Endothelial cell (in vitro differentiated cells): Measurements from ENCODE around the gene PRR13. TPM values are rescaled to one million over a fixed set of nuclear protein-coding genes. Genes with fewer than 3 reads are reported as not detected.
A peak's percentile ranks its signal among the peaks of the same experiment; 100 is the strongest.
"Not testable (repeated sequence)": the region's sequence is repeated elsewhere in the genome, so short reads cannot be mapped to it uniquely, and the experiment has no call there.

Source experiments
- DNase-seq: peaks from one replicate; pipeline ENCODE4 v3.0.0; 2021; ENCODE audit warnings: low spot score
- H3K27ac Mint-ChIP-seq: one replicate; pipeline ENCODE4 v1.8.0; 2021; ENCODE audit warnings: mixed read lengths, inconsistent platforms; ENCODE audit not compliant: unreplicated experiment
- H3K27me3 Mint-ChIP-seq: one replicate; pipeline ENCODE4 v1.8.0; 2021; ENCODE audit warnings: mild to moderate bottlenecking, moderate library complexity, mixed read lengths, inconsistent platforms; ENCODE audit not compliant: unreplicated experiment
- H3K36me3 Mint-ChIP-seq: one replicate; pipeline ENCODE4 v1.8.0; 2021; ENCODE audit warnings: mild to moderate bottlenecking, low read depth, mixed read lengths, inconsistent platforms; ENCODE audit not compliant: unreplicated experiment
- H3K4me1 Mint-ChIP-seq: one replicate; pipeline ENCODE4 v1.8.0; 2021; ENCODE audit warnings: mild to moderate bottlenecking, mixed read lengths, inconsistent platforms; ENCODE audit not compliant: unreplicated experiment
- H3K4me3 Mint-ChIP-seq: one replicate; pipeline ENCODE4 v1.8.0; 2021; ENCODE audit warnings: mild to moderate bottlenecking, mixed read lengths, inconsistent platforms; ENCODE audit not compliant: unreplicated experiment
- H3K9me3 Mint-ChIP-seq: one replicate; pipeline ENCODE4 v1.8.0; 2021; ENCODE audit warnings: mixed read lengths, inconsistent platforms; ENCODE audit not compliant: unreplicated experiment
- total RNA-seq: library from RNA; stranded (reverse); fragmentation: NEBNext Ultra II Directional; extraction: Animal tissue kit (Norgen Biotek cat#: 25700); gene quantifications from one replicate; pipeline ENCODE4 v1.2.1, GENCODE V29; 2021; ENCODE audit not compliant: unreplicated experiment
- TF ChIP-seq, protein P1 (sequence below): fragments of 200-600 bp; sonication (generic); IDR thresholded peaks from one replicate; pipeline ENCODE4 v1.5.0; 2021; ENCODE audit warnings: antibody characterized with exemption; ENCODE audit not compliant: unreplicated experiment

PRR13 gene
- total RNA-seq, 1 donor from 2014 or later = 131 TPM

DNA sequence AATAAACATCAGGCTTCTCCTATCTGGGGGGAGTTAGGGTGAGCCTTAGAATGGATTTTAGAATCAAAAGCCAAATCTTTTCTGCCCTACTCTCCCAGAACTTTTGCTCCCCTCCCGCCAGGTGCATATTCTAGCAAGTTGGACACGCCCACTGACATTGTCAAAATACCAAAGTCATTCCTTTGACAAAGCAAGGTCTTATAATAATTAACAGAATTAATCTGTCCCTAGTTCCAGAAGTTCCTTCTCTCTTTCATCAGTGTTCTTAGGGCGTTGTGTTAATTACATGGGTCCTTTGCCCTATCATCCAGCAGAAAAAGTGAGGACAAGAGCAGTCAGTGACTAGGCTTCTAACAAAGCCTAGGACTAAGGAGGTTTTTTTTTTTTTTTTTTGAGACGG lies 2.4 kb downstream of the PRR13 start:
- H3K27ac Mint-ChIP-seq = no peak overlapping the region
- no peak for DNase-seq
- TF ChIP-seq, protein P1, sequence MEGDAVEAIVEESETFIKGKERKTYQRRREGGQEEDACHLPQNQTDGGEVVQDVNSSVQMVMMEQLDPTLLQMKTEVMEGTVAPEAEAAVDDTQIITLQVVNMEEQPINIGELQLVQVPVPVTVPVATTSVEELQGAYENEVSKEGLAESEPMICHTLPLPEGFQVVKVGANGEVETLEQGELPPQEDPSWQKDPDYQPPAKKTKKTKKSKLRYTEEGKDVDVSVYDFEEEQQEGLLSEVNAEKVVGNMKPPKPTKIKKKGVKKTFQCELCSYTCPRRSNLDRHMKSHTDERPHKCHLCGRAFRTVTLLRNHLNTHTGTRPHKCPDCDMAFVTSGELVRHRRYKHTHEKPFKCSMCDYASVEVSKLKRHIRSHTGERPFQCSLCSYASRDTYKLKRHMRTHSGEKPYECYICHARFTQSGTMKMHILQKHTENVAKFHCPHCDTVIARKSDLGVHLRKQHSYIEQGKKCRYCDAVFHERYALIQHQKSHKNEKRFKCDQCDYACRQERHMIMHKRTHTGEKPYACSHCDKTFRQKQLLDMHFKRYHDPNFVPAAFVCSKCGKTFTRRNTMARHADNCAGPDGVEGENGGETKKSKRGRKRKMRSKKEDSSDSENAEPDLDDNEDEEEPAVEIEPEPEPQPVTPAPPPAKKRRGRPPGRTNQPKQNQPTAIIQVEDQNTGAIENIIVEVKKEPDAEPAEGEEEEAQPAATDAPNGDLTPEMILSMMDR = no peak
- H3K9me3 Mint-ChIP-seq = no peaks in the 10 kb centered on the region
- H3K27me3 Mint-ChIP-seq = peaks cover 7% of the 10 kb centered on the region
- no peak overlapping the region for H3K4me3 Mint-ChIP-seq
- peaks cover 31% of the 10 kb centered on the region for H3K4me1 Mint-ChIP-seq
- H3K36me3 Mint-ChIP-seq = peaks cover 7% of the 10 kb centered on the region

GRCh38 chr12:53444593-53445325 lies 3.2 kb downstream of the PRR13 start:
- not testable (repeated sequence) for H3K36me3 Mint-ChIP-seq, H3K27me3 Mint-ChIP-seq, H3K9me3 Mint-ChIP-seq, DNase-seq, H3K27ac Mint-ChIP-seq, H3K4me3 Mint-ChIP-seq
- H3K4me1 Mint-ChIP-seq = peaks cover 31% of the 10 kb centered on the region

DNA sequence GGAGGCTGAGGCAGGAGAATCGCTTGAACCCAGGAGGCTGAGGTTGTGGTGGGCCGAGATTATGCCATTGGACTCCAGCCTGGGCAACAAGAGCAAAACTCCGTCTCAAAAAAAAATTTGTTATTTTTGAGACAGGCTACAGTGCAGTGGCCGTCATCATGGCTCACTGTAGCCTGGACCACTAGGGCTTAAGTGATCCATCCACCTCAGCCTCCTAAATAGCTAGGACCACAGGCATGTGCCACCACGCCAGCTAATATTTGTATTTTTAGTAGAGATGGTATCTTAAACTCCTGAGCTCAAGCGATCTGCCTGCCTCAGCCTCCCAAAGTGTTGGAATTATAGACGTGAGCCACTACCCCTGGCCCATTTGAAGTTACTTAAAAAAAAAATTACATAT lies 9.4 kb downstream of the PRR13 start:
- Mint-ChIP-seq H3K4me3 (no peak overlapping the region), H3K27ac (peak overlapping the region; percentile 42), H3K27me3 (peaks cover 12% of the 10 kb centered on the region), H3K9me3 (no peaks in the 10 kb centered on the region), H3K4me1 (peaks cover 26% of the 10 kb centered on the region), H3K36me3 (peaks cover 33% of the 10 kb centered on the region)
- TF ChIP-seq, protein P1 = no peak
- DNase-seq = no peak

DNA sequence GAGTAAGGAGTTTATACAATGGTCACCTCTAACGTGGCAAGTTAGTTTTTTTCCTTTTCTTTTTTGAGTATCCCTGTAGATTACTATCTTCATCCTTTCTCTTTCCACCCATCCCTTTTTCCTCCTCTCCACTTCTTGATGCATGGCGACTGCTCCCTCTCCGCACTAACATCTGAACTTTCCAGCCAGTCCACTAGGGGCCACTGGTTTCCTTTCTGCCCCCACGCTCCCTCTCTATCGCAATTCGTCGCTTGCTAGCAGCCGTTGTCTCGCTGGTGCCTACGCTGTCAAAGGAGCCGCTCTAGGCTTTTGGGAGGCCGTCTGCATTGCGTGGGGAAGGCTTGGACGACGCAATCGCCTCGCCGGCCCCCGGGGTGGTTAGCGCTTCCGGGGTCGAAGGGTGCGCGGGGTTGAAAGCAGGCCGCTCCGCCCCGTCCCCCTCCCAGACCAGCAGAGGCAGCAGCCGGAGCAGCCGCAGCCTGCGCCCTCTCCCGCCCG lies 10.2 kb downstream of the PRR13 start, which contains the start of gene PCBP2:
Gene PCBP2, plus strand, starts transcription at position 442 of the 498 bp plus-strand sequence. CDS start 2,699 bp downstream, outside the sequence.
- H3K4me1 Mint-ChIP-seq = peaks cover 23% of the 10 kb centered on the region
- H3K4me3 Mint-ChIP-seq = peak within 1 kb of the TSS; percentile 98
- TF ChIP-seq, protein P1 = peak; percentile 86
- peaks cover 30% of the 10 kb centered on the region for H3K36me3 Mint-ChIP-seq
- DNase-seq = peak; percentile 95
- peaks cover 12% of the 10 kb centered on the region for H3K27me3 Mint-ChIP-seq
- no peaks in the 10 kb centered on the region for H3K9me3 Mint-ChIP-seq
- H3K27ac Mint-ChIP-seq = peak within 1 kb of the TSS; percentile 98

GRCh38 chr12:53452159-53453077 lies 10.9 kb downstream of the PRR13 start:
- H3K27ac Mint-ChIP-seq = peak overlapping the region; percentile 98
- TF ChIP-seq, protein P1 = no peak
- peaks cover 12% of the 10 kb centered on the region for H3K27me3 Mint-ChIP-seq
- H3K9me3 Mint-ChIP-seq = no peaks in the 10 kb centered on the region
- H3K4me3 Mint-ChIP-seq = peak overlapping the region; percentile 98
- peak; percentile 78 for DNase-seq
- H3K4me1 Mint-ChIP-seq = peaks cover 23% of the 10 kb centered on the region
- peaks cover 33% of the 10 kb centered on the region for H3K36me3 Mint-ChIP-seq
